Left lung (tissue), 10 donors: Measurements from ENCODE around the gene WDR54. TPM values are rescaled to one million over a fixed set of nuclear protein-coding genes. Genes with fewer than 3 reads are reported as not detected.

Source experiments
- ATAC-seq: fragments of 200-7000 bp; cut with Tn5 transposase; one replicate; pipeline ENCODE4 v1.9.1; 2020; ENCODE audit warnings: moderate library complexity
- DNase-seq, 4 donors: peaks; one replicate each; pipeline ENCODE4 v3.0.0-alpha.2; 2013 to 2020
- H3K27ac ChIP-seq, 2 donors: fragments of 200-600 bp; sonication (generic) in 1 of 2; one replicate each; pipeline versions ENCODE4 v1.5.0 to v1.8.0; 2020 to 2021
- H3K27me3 ChIP-seq, 2 donors: fragments of 200-600 bp; sonication (generic) in 1 of 2; one replicate each; pipeline versions ENCODE4 v1.5.0 to v1.8.0; 2020 to 2021
- H3K36me3 ChIP-seq, 2 donors: fragments of 200-600 bp; sonication (generic) in 1 of 2; one replicate each; pipeline versions ENCODE4 v1.5.0 to v1.8.0; 2020 to 2021
- H3K4me1 ChIP-seq, 2 donors: fragments of 200-600 bp; one replicate each; pipeline ENCODE4 v1.8.0; 2021
- H3K4me3 ChIP-seq, 2 donors: fragments of 200-600 bp; sonication (generic) in 1 of 2; one replicate each; pipeline versions ENCODE4 v1.5.0 to v1.8.0; 2020 to 2021; ENCODE audit warnings: mild to moderate bottlenecking in 1 of 2
- H3K9me3 ChIP-seq, 2 donors: fragments of 200-600 bp; sonication (generic) in 1 of 2; one replicate each; pipeline versions ENCODE4 v1.5.0 to v1.8.0; 2020 to 2021
- intact Hi-C, 2 donors: fragments of 100-400 bp; cut with DNase I; formaldehyde crosslinking; loops; one replicate each; pipeline versions ENCODE4 v1.11.2 to v1.14.2; 2022
- polyA plus RNA-seq, 6 donors: library from polyadenylated mRNA; unstranded; fragments of 120-200 nt; gene quantifications; one replicate each; pipeline ENCODE4 v1.2.1, GENCODE V29; 2013; ENCODE audit not compliant: insufficient read length in 6 of 6
- total RNA-seq, 2 donors: library from RNA; stranded (reverse); fragmentation: NEBNext Ultra II Directional; extraction: Animal tissue kit (Norgen Biotek cat#: 25700); gene quantifications; one replicate each; pipeline ENCODE4 v1.2.1, GENCODE V29; 2021
- TF ChIP-seq, protein P1 (sequence below), 2 donors: fragments of 200-600 bp; sonication (generic) in 1 of 2; IDR thresholded peaks; one replicate each; pipeline versions ENCODE4 v1.5.0 to v1.8.0; 2021; ENCODE audit warnings: antibody characterized with exemption in 2 of 2
- donor health status: DM: no; HTN: yes; CAD: no.
- donor health status: DM: no; HTN: no; CAD: no.

The WDR54 gene
- total and polyA plus RNA-seq, 8 donors: 9.2 to 39.6 (median 35.2) TPM

DNA sequence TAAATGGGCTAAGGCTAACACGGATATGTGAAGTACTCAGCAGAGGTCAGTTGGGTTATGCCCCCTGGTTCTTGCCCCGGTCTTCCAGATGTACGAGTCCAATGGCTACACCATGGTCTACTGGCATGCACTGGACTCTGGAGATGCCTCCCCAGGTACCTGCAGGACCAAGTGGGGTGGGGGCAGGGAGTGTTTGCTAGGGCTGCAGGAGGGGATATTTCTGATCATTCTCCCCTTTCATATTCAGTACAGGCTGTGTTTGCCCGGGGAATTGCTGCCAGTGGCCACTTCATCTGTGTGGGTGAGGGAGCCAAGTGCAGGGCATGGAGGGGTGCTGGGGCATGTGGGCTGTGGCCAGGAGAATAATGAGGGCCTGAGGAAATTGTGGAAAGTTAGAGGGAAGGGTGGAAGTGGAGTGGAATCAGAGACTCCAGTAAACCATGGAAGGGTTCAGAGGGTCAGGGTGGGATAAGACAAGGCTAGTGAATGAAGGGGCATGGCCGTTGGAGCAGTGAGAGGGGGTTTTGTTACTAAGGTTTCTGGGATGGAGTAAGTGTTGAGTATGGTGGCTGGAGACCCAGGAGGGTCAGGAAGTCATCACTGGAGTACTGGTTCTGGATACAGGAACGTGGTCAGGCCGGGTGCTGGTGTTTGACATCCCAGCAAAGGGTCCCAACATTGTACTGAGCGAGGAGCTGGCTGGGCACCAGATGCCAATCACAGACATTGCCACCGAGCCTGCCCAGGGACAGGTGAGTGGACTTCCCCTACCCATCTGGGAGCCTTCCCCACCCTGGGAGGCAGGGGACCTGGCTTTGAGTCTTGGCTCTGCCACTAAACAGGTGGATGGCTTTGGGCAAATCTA is 1.9 kb downstream of the WDR54 start:
- Histone ChIP-seq H3K4me3 (no peak overlapping the region), H3K9me3 (no peaks in the 10 kb centered on the region), H3K4me1 (peaks cover 4 to 17% of the 10 kb centered on the region in 2 donors), H3K27me3 (peaks cover 0 to 7% of the 10 kb centered on the region in 2 donors), H3K27ac (no peak overlapping the region), H3K36me3 (peaks cover 0 to 38% of the 10 kb centered on the region in 2 donors)
- TF ChIP-seq, protein P1, sequence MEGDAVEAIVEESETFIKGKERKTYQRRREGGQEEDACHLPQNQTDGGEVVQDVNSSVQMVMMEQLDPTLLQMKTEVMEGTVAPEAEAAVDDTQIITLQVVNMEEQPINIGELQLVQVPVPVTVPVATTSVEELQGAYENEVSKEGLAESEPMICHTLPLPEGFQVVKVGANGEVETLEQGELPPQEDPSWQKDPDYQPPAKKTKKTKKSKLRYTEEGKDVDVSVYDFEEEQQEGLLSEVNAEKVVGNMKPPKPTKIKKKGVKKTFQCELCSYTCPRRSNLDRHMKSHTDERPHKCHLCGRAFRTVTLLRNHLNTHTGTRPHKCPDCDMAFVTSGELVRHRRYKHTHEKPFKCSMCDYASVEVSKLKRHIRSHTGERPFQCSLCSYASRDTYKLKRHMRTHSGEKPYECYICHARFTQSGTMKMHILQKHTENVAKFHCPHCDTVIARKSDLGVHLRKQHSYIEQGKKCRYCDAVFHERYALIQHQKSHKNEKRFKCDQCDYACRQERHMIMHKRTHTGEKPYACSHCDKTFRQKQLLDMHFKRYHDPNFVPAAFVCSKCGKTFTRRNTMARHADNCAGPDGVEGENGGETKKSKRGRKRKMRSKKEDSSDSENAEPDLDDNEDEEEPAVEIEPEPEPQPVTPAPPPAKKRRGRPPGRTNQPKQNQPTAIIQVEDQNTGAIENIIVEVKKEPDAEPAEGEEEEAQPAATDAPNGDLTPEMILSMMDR (IDR thresholded peaks at IDR 0.05): no peak
- intact Hi-C loops: no loop called here
- ATAC-seq (no peak), DNase-seq (no peak)

DNA sequence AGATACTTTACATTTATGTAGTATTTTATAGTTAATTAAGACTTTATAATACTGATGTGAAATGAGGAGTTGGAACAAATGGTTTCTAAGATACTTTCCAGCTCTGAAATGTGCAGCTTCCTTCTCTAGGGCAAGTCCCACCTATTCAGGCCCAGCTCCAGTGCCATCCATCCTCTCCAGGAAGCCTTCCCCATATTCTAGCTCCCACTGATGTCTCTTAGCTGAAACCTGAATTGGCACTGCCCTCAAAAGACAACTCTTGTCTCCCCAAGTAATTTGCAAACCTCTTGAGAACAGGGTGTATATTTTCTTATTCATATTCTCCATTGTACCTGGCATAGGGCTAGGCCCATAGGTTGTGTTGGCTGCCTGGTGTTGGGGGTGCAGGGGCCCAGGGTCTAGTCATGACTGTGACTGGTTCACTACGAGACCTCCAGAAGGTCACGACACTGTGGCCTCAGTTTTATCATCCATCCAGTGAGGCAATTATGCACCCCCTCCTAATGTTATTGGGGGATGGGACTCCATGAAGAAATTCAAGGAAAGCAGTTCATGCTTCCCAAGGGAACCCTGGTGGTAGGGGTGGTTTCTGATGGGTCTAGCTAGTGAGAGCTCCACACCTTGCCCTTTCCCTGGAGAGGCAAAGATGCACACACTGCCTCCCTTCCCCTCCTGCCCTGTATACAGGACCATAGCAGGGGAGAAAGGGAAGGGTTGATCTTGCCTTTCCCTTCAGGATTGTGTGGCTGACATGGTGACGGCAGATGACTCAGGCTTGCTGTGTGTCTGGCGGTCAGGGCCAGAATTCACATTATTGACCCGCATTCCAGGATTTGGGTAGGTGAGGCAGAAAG is 2.8 kb downstream of the WDR54 start:
- Histone ChIP-seq H3K9me3 (no peaks in the 10 kb centered on the region), H3K27ac (no peak overlapping the region), H3K36me3 (peaks cover 0 to 47% of the 10 kb centered on the region in 2 donors), H3K4me1 (peaks cover 4 to 17% of the 10 kb centered on the region in 2 donors), H3K27me3 (peaks cover 0 to 7% of the 10 kb centered on the region in 2 donors), H3K4me3 (no peak overlapping the region)
- no peak for ATAC-seq
- intact Hi-C loops: no loop called here
- TF ChIP-seq, protein P1 (IDR thresholded peaks at IDR 0.05): no peak
- DNase-seq: no peak

DNA sequence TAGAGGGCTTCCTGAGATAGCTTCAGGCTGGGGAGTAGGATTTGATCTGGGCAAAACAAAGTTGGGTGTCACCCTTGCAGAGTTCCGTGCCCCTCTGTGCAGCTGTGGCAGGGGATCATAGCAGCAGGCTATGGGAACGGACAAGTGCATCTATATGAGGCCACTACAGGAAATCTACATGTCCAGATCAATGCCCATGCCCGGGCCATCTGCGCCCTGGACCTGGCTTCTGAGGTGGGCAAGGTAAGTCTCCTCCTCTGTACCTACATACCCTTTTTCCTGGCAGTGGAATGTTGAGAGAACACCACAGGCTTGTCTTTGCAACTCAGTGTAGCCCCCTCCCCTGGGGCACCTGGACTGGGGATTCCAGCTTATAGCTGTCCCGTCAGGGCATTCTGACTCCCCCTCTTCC is 3.5 kb downstream of the WDR54 start:
- H3K27ac ChIP-seq: no peak overlapping the region
- intact Hi-C loops: no loop called here
- peaks cover 4 to 17% of the 10 kb centered on the region in 2 donors for H3K4me1 ChIP-seq
- peaks cover 0 to 7% of the 10 kb centered on the region in 2 donors for H3K27me3 ChIP-seq
- ATAC-seq (no peak), DNase-seq (no peak)
- TF ChIP-seq, protein P1 (IDR thresholded peaks at IDR 0.05): no peak
- H3K4me3 ChIP-seq: no peak overlapping the region
- H3K9me3 ChIP-seq: no peaks in the 10 kb centered on the region
- H3K36me3 ChIP-seq: peaks cover 0 to 54% of the 10 kb centered on the region in 2 donors

DNA sequence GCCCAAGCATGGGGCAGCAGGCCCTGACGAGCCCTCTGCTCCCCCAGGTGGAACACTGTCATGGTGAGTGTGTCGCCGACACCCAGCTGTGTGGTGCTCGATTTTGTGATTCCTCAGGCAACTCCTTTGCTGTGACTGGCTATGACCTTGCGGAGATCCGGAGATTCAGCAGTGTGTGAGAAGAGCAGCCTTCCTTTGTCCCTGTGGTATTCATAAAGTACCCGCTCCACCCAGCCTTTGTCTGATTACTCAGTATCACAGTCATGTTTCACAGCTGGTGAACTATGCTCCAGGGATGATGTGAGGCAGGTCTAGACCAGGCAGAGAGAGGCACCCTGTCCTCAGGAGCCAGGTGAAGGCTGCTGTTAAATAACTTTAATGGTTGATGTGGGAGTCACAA is 4.0 kb downstream of the WDR54 start:
- Histone ChIP-seq H3K4me3 (no peak overlapping the region), H3K9me3 (no peaks in the 10 kb centered on the region), H3K27ac (no peak overlapping the region), H3K4me1 (peaks cover 4 to 17% of the 10 kb centered on the region in 2 donors), H3K36me3 (peaks cover 0 to 59% of the 10 kb centered on the region in 2 donors), H3K27me3 (peaks cover 0 to 7% of the 10 kb centered on the region in 2 donors)
- no peak for ATAC-seq
- intact Hi-C loops: no loop called here
- DNase-seq: no peak
- TF ChIP-seq, protein P1 (IDR thresholded peaks at IDR 0.05): no peak
